Lower lobe of right lung (tissue), 2 donors: ENCODE measurements around the gene STAT3. TPM values are rescaled to one million over a fixed set of nuclear protein-coding genes. Genes with fewer than 3 reads are reported as not detected.

Experiments used
- ATAC-seq, 2 donors: fragments of 200-7000 bp; cut with Tn5 transposase; one replicate each; pipeline ENCODE4 v1.9.1; 2020 to 2022; ENCODE audit warnings: mild to moderate bottlenecking in 2 of 2, moderate library complexity in 2 of 2
- DNase-seq: peaks from one replicate; pipeline ENCODE4 v3.0.0-alpha.2; 2020
- H3K27ac ChIP-seq: fragments of 200-600 bp; one replicate; pipeline ENCODE4 v1.8.0; 2022
- H3K27me3 ChIP-seq: fragments of 200-600 bp; one replicate; pipeline ENCODE4 v1.8.0; 2022; ENCODE audit warnings: low read depth
- H3K36me3 ChIP-seq: fragments of 200-600 bp; one replicate; pipeline ENCODE4 v1.8.0; 2022; ENCODE audit warnings: mild to moderate bottlenecking
- H3K4me1 ChIP-seq: fragments of 200-600 bp; one replicate; pipeline ENCODE4 v1.8.0; 2022
- H3K4me3 ChIP-seq: fragments of 200-600 bp; one replicate; pipeline ENCODE4 v1.8.0; 2022; ENCODE audit warnings: mild to moderate bottlenecking
- H3K9me3 ChIP-seq: fragments of 200-600 bp; one replicate; pipeline ENCODE4 v1.8.0; 2022
- CTCF ChIP-seq: fragments of 200-600 bp; IDR thresholded peaks from one replicate; pipeline ENCODE4 v1.8.0; 2022; ENCODE audit warnings: antibody characterized with exemption, mild to moderate bottlenecking
- intact Hi-C: fragments of 100-400 bp; cut with DNase I; formaldehyde crosslinking; loops from one replicate; pipeline ENCODE4 v1.11.0; 2022
- total RNA-seq: library from RNA; stranded (reverse); fragmentation: NEBNext Ultra II Directional; extraction: Animal tissue kit (Norgen Biotek cat#: 25700); gene quantifications from one replicate; pipeline ENCODE4 v1.2.1, GENCODE V29; 2021
- donor health status: DM: no; HTN: yes; CAD: no; lungs with severe emphysema.

STAT3 gene
- total RNA-seq, 1 donor from 2014 or later, result 278 TPM

- TF ChIP-seq CTCF, result no peak
- Histone ChIP-seq H3K27ac (no peak overlapping the region), H3K4me1 (peaks cover 18% of the 10 kb centered on the region), H3K36me3 (peaks cover 97% of the 10 kb centered on the region), H3K4me3 (no peak overlapping the region), H3K27me3 (no peaks in the 10 kb centered on the region), H3K9me3 (no peaks in the 10 kb centered on the region)
- no peak for DNase-seq
- no peak for ATAC-seq
- intact Hi-C loops, result no loop called here
Observed at GRCh38 chr17:42333053-42333452, 55.2 kb downstream of the STAT3 start.

GRCh38 chr17:42329025-42329976 lies 58.9 kb downstream of the STAT3 start:
- no peaks in the 10 kb centered on the region for H3K9me3 ChIP-seq
- H3K27me3 ChIP-seq, result no peaks in the 10 kb centered on the region
- intact Hi-C loops, result no loop called here
- no peak for DNase-seq
- peaks cover 100% of the 10 kb centered on the region for H3K36me3 ChIP-seq
- peaks cover 18% of the 10 kb centered on the region for H3K4me1 ChIP-seq
- peak; percentile 77 to 81 for ATAC-seq
- H3K4me3 ChIP-seq, result no peak overlapping the region
- peak overlapping the region; percentile 40 for H3K27ac ChIP-seq
- TF ChIP-seq CTCF, result no peak

GRCh38 chr17:42325026-42325425 lies 63.2 kb downstream of the STAT3 start:
- no peak for TF ChIP-seq CTCF

GRCh38 chr17:42323268-42323773 lies 64.9 kb downstream of the STAT3 start:
- no peak for ATAC-seq
- Histone ChIP-seq H3K27ac (peak overlapping the region; percentile 56), H3K4me1 (peaks cover 34% of the 10 kb centered on the region), H3K4me3 (no peak overlapping the region), H3K27me3 (no peaks in the 10 kb centered on the region), H3K9me3 (no peaks in the 10 kb centered on the region), H3K36me3 (peaks cover 100% of the 10 kb centered on the region)
- TF ChIP-seq CTCF, result no peak
- intact Hi-C loops, result loop anchor here (5.0 kb wide), 1 partner anchor 84 kb away; no protein-coding TSS in a partner anchor
- no peak for DNase-seq

More at GRCh38 chr17:42325026-42325425, 63.2 kb downstream of the STAT3 start:
- Histone ChIP-seq H3K36me3 (peaks cover 100% of the 10 kb centered on the region), H3K27me3 (no peaks in the 10 kb centered on the region), H3K4me1 (peaks cover 33% of the 10 kb centered on the region), H3K27ac (peak overlapping the region; percentile 8), H3K9me3 (no peaks in the 10 kb centered on the region), H3K4me3 (no peak overlapping the region)
- ATAC-seq (peak; percentile 58 to 66), DNase-seq (no peak)
- intact Hi-C loops, result no loop called here

- H3K36me3 ChIP-seq, result peaks cover 100% of the 10 kb centered on the region
- peak; percentile 99 for TF ChIP-seq CTCF
Observed at GRCh38 chr17:42322382-42323267, 65.6 kb downstream of the STAT3 start.

More at GRCh38 chr17:42322382-42323267, 65.6 kb downstream of the STAT3 start:
- peaks cover 34% of the 10 kb centered on the region for H3K4me1 ChIP-seq
- intact Hi-C loops, result loop anchor here (5.0 kb wide), 1 partner anchor 85 kb away; no protein-coding TSS in a partner anchor
- no peaks in the 10 kb centered on the region for H3K27me3 ChIP-seq
- H3K4me3 ChIP-seq, result no peak overlapping the region
- H3K27ac ChIP-seq, result peak overlapping the region; percentile 56
- DNase-seq (peak; percentile 94), ATAC-seq (peak; percentile 79 to 94)
- H3K9me3 ChIP-seq, result no peaks in the 10 kb centered on the region
